Measurements from ENCODE around the gene PABPC1L. TPM values are rescaled to one million over a fixed set of nuclear protein-coding genes. Genes with fewer than 3 reads are reported as not detected.
A peak's percentile ranks its signal among the peaks of the same experiment; 100 is the strongest.

PABPC1L gene
- total RNA-seq, 1 experiment from 2014 or later = 83.5 TPM

- H3K79me2 ChIP-seq (ENCODE audit: insufficient read depth, low read length) = no peaks in the 10 kb centered on the region
- H3K27me3 Mint-ChIP-seq (ENCODE audit: low read depth) = peaks cover 29% of the 10 kb centered on the region
Measured at GRCh38 chr20:44958276-44958675, 48.4 kb downstream of the PABPC1L start.

More at GRCh38 chr20:44958276-44958675, 48.4 kb downstream of the PABPC1L start:
- Histone ChIP-seq H4K8ac (replicated peaks; ENCODE audit: insufficient read length, low read depth, low read length) (no peak overlapping the region), H3K27ac (ENCODE audit: insufficient read length, low read depth, low read length) (no peak overlapping the region), H3K4ac (ENCODE audit: low read depth, low read length) (no peak overlapping the region), H2AFZ (ENCODE audit: low read length) (no peak overlapping the region), H4K5ac (ENCODE audit: insufficient read length, low read depth, low read length) (no peak overlapping the region), H2BK12ac (ENCODE audit: insufficient read length, low read depth, low read length) (no peak overlapping the region), H3K9me3 (ENCODE audit: control insufficient read depth, low read depth, low read length) (no peaks in the 10 kb centered on the region), H3K9ac (ENCODE audit: extremely low read depth, insufficient read length, low read length) (no peak overlapping the region), H2BK5ac (ENCODE audit: insufficient read length, low read length) (no peak overlapping the region), H3T11ph (ENCODE audit: low read length) (no peak overlapping the region), H4K91ac (ENCODE audit: insufficient read length, low read depth, low read length) (no peak overlapping the region), H3K79me1 (ENCODE audit: insufficient read depth, low read depth, low read length, poor library complexity, severe bottlenecking) (peaks cover 4% of the 10 kb centered on the region), H3K14ac (ENCODE audit: insufficient read depth, low read length) (no peak overlapping the region), H3K27me3 (ENCODE audit: insufficient read depth, low read length) (no peaks in the 10 kb centered on the region; the same call in 1 of the 2 replicates), H3K4me2 (ENCODE audit: insufficient read depth, insufficient read length, low read length) (no peak overlapping the region), H3K4me1 (ENCODE audit: insufficient read depth, low read length) (0 out of 2 replicates have a peak, but pooled peaks cover 2% of the 10 kb centered on the region), H3K23ac (ENCODE audit: insufficient read length, low read depth, low read length) (no peak overlapping the region), H2AK5ac (ENCODE audit: insufficient read length, low read length) (no peak overlapping the region), H2BK15ac (ENCODE audit: low read depth, low read length) (no peak overlapping the region), H2BK120ac (ENCODE audit: low read depth, low read length, poor library complexity, severe bottlenecking) (no peak overlapping the region), H3K23me2 (ENCODE audit: insufficient read length, low read depth, low read length, poor library complexity, severe bottlenecking) (peaks cover 6% of the 10 kb centered on the region), H2BK20ac (ENCODE audit: low read depth, low read length, poor library complexity, severe bottlenecking) (no peak overlapping the region), H4K20me1 (ENCODE audit: control insufficient read depth, insufficient read depth, insufficient read length) (no peaks in the 10 kb centered on the region), H3K56ac (ENCODE audit: insufficient read length, low read depth, low read length) (no peak overlapping the region), H3K18ac (ENCODE audit: insufficient read length, low read depth, low read length) (no peak overlapping the region)
- peak overlapping the region; percentile 87 to 95; a peak in 4 of 5 replicates for H3K4me3 Mint-ChIP-seq
- peaks cover 26 to 44% (median 42%) of the 10 kb centered on the region in 3 experiments; a peak in 6 of 7 replicates for H3K36me3 Mint-ChIP-seq (ENCODE audit: insufficient read depth in 1 of 3, low read depth in 3 of 3)
- no CpG with 5 or more reads among the region's 8 CpGs for WGBS (ENCODE audit: extremely low coverage, insufficient read length, low lambda C conversion rate)
- no peak for DNase-seq
- TF ChIP-seq, protein P1, sequence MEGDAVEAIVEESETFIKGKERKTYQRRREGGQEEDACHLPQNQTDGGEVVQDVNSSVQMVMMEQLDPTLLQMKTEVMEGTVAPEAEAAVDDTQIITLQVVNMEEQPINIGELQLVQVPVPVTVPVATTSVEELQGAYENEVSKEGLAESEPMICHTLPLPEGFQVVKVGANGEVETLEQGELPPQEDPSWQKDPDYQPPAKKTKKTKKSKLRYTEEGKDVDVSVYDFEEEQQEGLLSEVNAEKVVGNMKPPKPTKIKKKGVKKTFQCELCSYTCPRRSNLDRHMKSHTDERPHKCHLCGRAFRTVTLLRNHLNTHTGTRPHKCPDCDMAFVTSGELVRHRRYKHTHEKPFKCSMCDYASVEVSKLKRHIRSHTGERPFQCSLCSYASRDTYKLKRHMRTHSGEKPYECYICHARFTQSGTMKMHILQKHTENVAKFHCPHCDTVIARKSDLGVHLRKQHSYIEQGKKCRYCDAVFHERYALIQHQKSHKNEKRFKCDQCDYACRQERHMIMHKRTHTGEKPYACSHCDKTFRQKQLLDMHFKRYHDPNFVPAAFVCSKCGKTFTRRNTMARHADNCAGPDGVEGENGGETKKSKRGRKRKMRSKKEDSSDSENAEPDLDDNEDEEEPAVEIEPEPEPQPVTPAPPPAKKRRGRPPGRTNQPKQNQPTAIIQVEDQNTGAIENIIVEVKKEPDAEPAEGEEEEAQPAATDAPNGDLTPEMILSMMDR (conservative IDR thresholded peaks at IDR 0.05) = no peak
- peaks cover 27 to 34% of the 10 kb centered on the region in 2 experiments for H3K4me1 Mint-ChIP-seq
- no peaks in the 10 kb centered on the region; a peak in 1 of 5 replicates for H3K9me3 Mint-ChIP-seq
- H3K27ac Mint-ChIP-seq = no peak overlapping the region
